Measurements from ENCODE around the gene GGT6.

The GGT6 gene

GRCh38 chr17:4549781-4550533 lies 10.4 kb downstream of the GGT6 start:
- no peak for DNase-seq

- no peak for DNase-seq
Measured at GRCh38 chr17:4548721-4549531, 11.5 kb downstream of the GGT6 start.

- no peak for DNase-seq
Measured at GRCh38 chr17:4548061-4548461, 12.3 kb downstream of the GGT6 start.

- DNase-seq = no peak
Measured at GRCh38 chr17:4547118-4547906, 13.1 kb downstream of the GGT6 start.

- DNase-seq = no peak
Measured at GRCh38 chr17:4545217-4545951, 15.0 kb downstream of the GGT6 start.

- no peak for DNase-seq
Measured at GRCh38 chr17:4544951-4545216, 15.5 kb downstream of the GGT6 start.

- no peak for DNase-seq
Measured at GRCh38 chr17:4544135-4544950, 16.0 kb downstream of the GGT6 start.

GRCh38 chr17:4543557-4544026 lies 16.8 kb downstream of the GGT6 start:
- DNase-seq = no peak

- DNase-seq = no peak
Measured at GRCh38 chr17:4542726-4543191, 17.6 kb downstream of the GGT6 start.

GRCh38 chr17:4542003-4542725 lies 18.2 kb downstream of the GGT6 start:
- DNase-seq = no peak

- DNase-seq = no peak
Measured at GRCh38 chr17:4541328-4542002, 18.9 kb downstream of the GGT6 start.

GRCh38 chr17:4540687-4541327 lies 19.6 kb downstream of the GGT6 start:
- DNase-seq = no peak

- DNase-seq = no peak
Measured at GRCh38 chr17:4540224-4540651, 20.1 kb downstream of the GGT6 start.

GRCh38 chr17:4539576-4540223 lies 20.7 kb downstream of the GGT6 start:
- no peak for DNase-seq

GRCh38 chr17:4539025-4539424 lies 21.4 kb downstream of the GGT6 start:
- no peak for DNase-seq

- no peak for DNase-seq
Measured at GRCh38 chr17:4538236-4539002, 22.0 kb downstream of the GGT6 start.

- no peak for DNase-seq
Measured at GRCh38 chr17:4537451-4538235, 22.7 kb downstream of the GGT6 start.

Data from NCI-H69 (cell line).